Stimulated activated CD8-positive, alpha-beta memory T cell treated with anti-CD3 and anti-CD28 coated beads, Interleukin-15, amount 100 ng/mL, for 24 hours (primary cell): ENCODE data around the gene FSTL4.

Experiments used
- DNase-seq: peaks from one replicate; pipeline ENCODE4 v3.0.0-alpha.2; 2020; ENCODE audit warnings: low read depth

Gene FSTL4

DNA sequence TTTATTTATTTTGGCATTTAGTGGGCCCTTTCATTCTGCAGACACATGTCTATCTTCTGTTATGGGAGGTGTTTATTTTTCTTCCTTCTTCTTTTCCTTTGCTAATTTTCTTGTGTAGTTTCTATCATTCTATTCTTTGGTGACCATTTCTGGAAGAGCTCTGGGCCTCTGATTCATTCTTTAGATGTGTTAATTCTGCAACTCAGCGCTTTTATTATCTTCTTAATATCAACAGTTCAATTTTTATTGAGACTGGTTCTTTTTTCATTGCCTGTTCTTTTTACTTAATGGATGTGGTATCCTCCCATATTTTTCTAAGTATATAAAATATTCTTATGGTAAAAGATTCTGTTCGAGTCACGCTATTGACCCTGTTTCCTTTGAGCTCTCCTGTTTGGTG, 448.5 kb downstream of the FSTL4 start:
- no peak for DNase-seq

DNA sequence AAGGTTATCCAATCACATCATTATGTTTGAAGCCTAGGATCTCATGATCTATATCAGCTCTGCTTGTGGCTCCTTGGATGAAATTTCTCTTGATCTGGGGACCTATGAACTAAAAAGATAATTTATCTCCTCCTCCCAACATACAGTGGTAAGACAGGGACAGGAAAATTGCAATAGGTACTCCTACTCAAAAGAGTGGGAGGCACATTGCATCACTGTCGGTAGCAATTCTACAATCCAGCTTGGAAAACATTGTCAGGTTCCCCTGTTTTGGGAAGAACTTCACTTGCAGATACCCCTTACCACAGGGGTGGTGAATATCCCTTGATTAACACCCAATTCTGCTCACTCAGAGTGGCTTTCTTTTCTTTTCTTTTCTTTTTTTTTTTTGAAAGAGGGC, 452.8 kb downstream of the FSTL4 start:
- no peak for DNase-seq

DNA sequence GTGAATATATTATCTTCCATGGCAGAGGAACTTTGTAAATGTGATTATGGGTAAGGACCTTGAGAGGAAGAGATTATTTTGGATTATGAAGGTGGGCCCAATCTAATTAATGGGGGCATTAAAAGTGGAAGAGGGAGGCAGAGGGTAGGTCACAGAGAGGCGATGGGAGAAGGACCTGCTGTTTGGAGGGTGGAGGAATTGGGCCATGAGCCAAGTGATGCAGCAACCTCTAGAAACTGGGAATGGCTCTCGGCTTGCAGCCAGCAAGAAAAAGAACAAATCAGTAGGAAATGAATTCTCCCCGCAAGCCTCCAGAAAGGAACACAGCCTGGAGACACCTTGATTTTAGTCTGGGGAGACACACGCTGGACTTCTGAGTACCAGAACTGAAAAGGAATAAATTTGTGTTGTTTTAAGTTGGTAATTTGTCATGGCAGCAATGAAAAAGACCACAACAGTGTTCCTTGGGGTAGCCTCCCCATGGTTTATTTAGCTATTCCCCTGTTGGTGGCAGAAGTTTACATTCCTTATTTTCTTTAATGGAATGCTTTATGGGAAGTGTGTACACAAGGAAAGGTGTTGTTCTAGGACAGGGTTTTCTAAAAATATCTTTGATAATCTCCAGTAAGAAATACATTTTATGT, 456.9 kb downstream of the FSTL4 start:
- DNase-seq: no peak

DNA sequence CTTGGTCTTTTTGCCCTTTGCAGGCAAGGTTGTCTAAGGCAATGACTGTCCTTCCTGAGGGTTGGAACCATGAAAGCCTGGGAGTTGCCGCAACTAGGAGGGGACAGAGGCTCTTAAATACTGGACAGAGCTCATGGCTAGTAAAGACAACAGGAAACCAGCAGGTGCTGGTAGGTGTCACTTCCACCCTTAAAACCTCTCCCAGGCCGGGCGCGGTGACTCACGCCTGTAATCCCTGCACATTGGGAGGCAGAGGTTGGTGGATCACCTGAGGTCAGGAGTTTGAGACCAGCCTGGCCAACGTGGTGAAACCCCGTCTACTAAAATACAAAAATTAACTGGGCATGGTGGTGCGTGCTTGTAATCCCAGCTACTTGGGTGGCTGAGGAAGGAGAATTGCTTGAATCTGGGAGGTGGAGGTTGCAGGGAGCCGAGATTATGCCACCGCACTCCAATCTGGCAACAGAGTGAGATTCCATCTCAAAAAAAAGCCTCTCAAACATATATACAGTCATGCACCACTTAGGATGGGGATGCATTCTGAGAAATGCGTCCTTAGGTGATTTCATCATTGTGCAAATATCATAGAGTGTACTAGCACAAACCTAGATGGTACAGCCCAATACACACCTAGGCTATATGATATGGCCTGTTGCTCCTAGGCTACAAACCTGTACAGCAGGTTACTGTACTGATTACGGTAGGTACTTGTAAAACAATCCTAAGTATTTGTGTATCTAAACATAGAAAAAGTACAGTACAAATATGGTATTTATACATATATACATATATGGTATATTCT, 457.9 kb downstream of the FSTL4 start:
- no peak for DNase-seq

DNA sequence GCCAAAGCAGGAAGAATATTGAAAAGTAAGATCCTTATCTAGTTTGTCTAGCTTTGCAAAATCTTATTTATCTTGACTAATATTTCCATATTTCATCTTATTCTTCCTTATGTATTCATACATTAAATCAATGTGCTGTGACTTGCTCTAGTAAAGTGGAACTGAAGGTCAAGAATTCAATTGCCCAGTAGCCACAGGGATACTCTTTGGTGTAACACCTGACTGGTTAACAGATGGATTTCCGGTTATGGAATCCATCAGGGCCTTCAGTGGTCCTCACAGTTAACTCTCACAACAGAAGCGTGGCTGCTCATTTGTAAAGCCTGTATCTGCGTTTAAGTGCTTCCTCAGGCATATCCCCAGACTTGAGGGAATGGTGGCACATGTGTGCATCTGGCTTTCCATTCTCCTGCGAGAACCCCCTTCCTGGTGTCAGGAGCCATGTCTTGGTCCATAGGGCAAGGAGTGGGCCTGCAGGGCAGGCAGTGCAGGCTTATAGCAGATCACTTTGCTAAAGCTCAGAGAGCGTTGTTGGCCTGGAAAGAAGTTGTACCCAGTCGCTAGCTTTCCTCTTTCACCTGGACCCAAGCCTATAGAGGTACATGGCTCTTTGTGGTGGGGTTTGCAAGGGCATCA, 461.3 kb downstream of the FSTL4 start:
- no peak for DNase-seq

DNA sequence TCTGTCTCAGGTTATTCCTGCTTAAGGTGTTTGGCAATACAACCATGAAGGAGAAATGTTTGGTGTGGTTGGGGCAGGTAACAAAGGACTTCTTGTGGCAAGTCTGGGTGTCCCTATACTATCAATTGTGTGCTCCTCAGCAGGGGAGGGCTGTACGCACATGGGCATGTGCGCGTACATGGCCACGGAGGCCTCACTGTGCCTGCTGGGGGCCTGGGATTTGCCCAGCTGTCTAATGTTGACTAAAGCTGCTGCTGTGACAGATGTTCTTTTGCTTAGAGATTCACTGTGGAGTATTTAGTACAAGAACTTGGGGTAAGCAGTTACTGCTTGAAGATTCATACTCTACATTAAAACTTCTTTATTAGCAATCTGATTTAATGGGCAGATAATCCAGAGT, 463.0 kb downstream of the FSTL4 start:
- DNase-seq: no peak

DNA sequence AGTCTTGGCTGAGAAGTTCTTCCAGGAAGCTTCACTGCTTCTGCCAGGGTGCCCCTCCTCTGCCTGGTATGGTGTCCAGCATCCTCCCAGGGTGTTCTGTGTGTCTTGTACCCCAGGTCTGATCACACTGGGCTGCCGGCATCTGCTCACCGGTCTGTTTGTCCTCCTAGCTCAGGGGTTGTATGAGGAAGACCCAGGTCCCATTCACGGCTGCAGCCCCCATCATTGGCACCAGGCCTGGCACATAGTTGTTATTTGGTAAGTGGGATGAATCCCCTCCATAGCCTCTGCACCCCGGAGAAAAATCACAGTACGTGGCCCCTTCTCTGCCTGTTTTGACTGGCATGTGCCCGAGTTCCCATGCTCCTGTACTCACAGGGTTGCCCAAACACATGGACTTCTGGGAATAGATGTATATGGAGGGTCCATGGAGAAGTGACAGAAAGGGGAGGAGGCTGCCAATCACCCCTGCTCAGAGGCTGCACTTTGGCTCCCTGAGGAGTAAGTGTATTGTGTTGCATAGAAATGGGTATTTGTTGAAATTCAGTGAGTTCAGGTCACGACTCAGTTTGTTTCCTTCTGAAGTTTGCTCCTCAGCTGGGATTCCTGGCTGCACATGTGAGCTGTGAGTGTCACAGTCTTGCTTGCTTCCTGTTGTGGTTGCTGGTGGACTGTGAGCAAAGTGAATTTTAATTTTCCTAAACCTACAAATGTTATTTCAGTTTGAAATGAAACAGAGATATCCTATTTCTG, 464.4 kb downstream of the FSTL4 start:
- no peak for DNase-seq

DNA sequence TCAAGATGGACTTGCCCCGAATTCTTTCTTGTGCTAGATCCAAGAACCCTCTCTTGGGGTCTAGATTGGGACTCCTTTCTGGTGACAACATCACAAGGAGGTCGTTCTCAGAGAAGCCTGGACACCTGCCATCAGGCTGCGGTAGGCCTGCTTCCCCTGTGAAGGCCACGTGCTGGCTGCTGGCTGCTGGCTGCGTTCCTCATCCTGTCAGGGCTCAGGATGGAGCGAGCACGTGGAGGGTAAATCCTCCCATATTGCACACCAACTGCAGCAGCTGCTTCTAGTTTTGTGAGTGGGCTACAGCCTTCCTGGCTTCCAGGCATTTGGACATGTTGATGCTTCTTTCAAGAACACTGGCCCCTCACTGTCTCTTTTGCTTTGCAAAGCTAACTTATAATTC, 464.9 kb downstream of the FSTL4 start:
- no peak for DNase-seq
